ENCODE measurements around the gene CAMSAP2.

GRCh38 chr1:200875416-200875815, 136.7 kb downstream of the CAMSAP2 start:
- TF ChIP-seq CTCF (IDR thresholded peaks at IDR 0.05): no peak
- TF ChIP-seq EZH2 (IDR thresholded peaks at IDR 0.05): no peak

All from neural progenitor cell (in vitro differentiated cells).